GM21529 (cell line): ENCODE results near the gene MCC.

Source experiments
- ATAC-seq: cut with Tn5 transposase; IDR thresholded peaks from one replicate; pipeline ENCODE4 v1.9.1; 2021; ENCODE audit not compliant: unreplicated experiment

Gene MCC

DNA sequence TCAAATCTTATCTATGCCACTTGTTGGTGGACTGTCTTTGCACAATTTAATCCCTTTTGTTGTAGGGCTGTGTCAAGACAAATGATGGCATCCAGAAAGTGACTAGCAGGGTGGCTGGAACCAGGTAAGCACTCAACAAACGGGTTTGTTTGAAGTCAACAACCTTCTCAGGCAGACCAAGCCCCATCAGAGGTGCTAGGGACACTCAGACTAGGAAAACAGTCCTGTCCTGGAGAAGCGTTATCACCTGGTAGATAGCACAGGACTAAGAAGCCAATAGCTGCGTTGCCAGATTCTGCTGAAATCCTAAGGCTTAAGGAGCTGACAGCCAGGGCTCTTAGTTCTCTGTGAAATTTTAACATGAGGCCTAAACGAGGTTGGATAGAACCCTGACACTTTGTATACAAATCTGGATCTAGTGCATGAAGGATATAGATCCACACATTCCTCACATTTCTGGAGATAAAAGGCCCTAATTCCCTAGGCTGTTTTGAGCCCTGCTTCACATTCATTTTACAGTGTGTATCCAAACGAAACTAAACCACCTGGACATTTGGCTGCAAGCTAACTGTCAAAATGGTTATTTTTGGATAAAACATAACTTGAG is 331.9 kb downstream of the MCC start:
- no peak for ATAC-seq

DNA sequence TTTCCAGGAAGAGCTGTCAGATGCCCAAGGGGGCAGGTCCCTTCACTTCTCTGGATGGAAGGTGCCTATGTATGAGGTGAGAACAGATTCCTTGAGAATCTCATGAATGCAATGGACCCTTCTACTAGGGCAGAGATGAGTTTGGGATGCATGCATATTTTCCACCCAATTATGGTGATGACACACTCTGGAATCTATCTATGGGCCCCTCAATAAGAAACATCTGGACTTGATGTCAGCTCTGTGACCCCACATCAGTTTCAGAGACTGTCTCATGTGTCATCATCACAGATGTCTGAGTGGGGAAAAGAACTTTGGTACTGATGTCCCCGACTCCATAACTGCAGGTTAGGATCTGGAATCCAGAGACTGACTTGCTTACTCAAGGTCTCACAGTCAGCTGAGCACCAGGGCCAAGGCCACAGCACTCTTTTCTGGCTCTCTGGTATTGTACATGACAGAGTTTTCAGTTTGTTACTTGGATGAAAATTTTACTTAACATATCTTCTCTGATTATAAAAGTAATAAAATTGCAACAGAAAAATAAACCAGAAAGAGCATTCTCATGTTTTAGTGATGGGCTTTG is 334.6 kb downstream of the MCC start:
- ATAC-seq = no peak

DNA sequence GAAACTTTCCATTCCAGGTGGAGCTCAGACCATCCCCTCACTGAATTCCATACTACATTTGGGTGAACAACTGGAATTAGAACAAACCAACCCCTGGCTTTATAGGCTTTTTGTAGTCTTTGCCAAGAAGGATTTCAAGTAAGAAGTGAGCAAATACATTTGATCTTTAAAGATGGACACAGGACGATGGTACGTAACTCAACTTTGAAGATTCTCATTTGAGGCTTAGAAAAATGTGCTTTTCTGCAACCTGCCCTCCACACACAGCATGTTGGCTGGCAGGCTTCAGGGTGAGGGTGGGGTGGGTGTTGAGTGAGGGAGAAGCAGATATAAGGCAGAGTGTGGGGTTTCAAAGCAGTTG is 335.9 kb downstream of the MCC start:
- ATAC-seq = no peak

DNA sequence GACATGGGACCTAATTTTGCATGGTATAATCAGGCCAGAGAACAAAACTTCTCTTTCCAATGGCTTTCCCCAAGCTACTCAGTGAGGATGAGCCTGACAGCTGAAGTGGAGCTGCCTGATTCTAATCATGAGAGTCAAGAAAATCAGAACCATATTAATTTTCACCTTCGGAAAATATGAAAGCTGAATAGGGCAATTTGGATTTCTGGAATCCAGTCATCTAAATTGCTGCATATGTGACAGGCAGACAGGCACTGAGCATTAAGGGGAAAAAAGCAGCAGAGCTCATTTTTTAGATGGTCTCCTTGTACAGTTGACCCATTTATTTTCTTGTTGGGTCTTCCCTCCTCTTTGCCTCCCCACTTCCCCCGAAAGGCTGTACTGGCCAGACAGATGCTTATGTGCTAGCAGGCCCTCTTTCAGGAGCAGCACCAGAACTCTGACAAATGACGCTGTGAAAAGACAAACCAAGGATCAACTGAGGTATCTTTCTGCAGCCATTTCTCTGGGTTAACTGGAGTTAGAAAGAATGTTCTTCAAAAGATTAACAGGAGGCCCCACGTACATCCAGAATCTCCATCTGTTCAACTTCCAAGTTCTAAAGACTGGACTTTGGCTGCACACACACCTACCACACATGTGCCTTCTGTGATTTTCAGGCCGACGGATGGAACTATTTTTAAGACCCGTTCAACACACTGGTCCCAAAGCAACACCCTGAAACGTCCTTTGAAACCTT is 336.4 kb downstream of the MCC start:
- ATAC-seq = no peak

DNA sequence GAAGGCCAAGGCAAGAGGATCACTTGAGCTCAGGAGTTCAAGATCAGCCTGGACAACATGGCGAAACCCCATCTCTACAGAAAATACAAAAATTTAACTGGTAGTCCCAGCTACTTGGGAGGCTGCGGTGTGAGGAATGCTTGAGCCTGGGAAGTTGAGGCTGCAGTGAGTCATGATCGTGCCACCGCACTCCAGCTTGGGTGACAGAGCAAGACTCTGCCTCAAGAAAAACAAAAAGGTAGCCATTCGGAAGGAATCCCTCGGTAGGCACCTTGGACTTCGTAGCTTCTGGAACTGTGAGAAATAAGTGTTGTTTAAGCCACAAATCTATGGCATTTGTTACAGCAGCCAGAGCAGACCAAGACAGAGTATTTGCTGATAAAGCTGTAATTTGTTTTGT is 337.4 kb downstream of the MCC start:
- ATAC-seq = no peak

DNA sequence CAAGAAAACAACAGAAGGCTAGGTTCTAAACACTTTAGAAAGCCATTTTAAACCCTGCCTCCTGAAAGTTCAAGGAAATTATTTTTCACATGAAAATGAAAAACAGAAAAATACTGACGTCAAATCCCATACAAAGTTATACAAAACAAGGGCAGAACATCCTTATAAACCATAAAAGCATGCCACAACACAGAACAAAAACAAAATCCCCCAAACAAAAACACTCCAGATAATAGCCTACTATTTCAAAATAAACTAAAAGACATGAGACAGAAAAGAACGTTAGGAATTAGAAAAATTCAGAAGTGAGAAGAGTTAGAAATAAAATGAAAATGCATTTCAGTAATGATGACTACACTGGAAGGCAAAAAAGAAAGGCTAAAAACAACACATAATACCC is 338.0 kb downstream of the MCC start:
- no peak for ATAC-seq

DNA sequence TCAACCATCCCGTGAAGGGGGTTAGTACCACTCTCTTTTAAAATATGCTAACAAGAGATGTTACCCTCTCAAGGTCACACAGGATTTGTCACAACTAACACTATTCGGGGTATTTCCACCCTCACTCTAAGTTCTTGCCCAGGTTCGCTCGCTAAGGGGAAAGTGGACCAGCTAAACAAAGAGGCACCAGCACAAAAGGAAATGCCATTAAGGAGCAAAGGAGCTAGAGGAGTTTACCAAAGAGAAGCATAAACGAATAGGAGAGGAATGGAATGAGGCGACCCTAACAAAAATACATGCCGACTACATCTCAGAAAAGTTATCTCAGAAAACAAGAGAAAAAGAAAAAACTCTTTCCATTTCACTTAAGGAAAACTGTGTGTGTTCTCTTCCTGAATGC is 340.7 kb downstream of the MCC start:
- no peak for ATAC-seq

DNA sequence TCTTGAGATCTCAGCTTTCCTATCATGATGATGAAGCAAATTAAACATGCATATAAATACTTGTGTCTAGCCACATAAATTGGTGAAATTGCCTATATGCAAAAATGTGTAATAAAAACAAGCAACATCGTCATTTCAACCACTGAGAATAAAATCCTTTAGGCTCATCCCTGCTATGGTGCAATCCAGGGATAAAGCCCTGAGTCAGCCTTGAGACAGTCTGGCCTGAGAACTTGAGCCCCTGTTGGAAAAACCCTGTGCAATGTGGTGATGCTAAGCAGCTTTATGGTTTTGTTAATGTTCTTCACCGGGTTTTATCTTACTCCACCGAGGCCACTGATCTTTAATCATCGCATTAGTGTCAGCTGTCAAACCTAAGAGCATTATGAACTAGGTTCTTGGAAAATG is 341.1 kb downstream of the MCC start:
- ATAC-seq = no peak

DNA sequence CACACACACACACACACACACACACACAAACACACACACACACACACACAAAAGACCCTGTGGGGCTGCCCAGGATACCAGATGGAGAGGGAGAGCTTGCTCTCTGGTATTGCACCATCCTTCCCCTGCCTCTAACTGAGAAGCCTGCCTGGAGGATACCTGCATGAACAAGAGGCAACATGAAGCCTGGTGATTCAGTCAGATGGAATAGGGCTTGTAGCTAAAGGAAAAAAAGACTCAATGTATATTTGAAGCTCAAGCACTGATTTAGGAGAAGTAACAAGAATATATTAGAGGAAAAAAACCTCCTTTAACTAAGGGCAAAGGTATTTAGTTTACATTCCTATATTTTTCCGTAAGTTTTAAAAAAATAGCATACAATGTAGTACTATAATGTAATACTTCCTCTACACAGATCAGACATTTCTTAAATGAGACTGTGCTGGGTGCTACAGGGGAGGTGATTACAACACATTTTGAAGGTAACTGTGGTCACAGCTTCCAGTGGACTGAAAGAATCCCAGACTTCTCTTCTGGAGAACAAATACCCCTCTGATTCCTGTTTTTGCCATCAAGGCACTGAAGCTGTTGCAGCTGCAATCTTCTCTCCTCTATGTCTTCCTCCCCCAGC is 342.4 kb downstream of the MCC start:
- no peak for ATAC-seq

DNA sequence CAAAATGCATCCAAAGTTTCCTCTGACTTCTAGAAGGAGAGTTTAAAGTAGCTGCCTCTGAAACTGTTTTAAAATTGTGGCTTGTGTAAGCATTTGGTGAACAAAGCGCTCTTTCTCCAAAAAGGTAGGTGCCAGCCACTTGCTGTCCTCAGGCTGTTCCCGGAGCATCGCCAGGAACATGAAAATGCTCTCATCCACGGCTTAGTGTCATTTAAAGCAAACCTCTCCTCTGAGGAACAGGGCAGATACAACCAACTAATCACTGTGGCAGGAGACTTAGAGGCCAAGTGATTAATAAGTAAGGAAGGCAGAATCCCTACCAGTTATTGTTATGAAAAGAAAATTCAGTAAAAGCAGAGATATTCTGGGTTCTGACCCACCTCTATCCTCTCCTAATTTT is 346.1 kb downstream of the MCC start:
- no peak for ATAC-seq

DNA sequence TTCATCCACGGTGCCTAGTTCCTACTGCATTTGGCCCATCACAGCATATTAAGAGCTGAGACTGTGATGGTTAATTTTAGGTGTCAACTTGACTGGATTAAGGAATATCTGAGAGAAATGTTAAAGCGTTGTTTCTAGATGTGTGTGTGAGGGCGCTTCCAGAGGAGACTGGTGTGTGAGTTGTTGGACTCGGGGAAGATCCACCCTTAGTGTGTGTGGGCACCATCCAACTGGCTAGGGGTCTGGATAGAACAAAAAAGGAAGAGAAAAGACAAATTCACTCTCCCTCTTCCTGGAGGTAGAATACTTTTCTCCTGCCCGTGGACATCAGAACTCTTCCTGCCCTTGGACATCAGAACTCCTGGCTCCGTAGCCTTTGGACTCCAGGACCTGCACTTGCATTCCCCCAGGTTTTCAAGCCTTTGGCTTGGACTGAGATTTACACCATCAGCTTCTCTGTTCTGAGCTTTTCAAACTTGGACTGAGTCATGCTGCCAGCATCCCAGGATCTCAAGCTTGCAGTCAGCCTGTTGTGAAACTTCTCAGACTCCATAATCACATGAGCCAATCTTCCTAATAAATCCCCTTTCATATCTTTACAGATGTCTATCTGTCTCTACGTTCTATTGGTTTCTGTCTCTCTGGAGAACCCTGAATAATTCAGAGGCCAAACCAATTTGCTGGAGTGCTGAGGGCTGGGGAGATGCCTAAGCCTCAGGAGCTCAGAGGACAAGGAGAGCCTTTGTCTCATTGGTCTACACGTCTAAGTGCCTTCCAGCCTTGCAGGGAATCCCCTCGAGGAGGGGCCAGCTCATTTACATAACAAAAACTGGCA is 347.2 kb downstream of the MCC start:
- no peak for ATAC-seq

DNA sequence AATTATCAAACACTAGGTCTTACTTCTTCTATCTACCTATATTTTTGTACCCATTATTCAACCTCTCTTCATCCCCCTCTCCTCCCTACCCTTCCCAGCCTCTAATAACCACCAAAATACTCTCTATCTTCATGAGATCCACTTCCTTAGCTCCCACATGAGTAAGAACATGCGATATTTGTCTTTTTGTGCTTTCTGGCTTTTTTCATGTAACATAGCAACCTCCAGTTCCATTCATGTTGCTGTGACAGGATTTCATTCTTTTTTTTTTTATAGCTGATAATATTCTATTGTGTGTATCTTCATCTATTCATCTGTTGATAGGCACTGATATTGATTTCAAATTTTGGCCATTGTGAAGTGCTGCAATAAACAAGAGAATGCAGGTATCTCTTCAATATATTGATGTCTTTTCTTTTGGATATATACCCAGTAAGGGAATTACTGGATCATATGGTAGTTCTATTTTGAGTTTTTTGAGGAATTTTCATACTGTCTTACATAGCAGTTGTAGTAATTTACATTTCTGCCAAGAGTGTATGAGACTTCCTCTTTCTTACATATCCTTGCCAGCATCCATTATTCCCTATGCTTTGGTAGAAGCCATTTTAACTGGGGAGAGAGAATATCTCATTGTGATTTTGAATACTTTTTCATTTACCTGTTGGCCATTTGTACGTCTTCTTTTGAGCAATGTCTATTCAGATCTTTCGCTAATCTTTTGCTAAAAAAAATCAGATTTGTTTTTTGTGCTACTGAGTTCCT is 354.9 kb downstream of the MCC start:
- ATAC-seq = no peak

DNA sequence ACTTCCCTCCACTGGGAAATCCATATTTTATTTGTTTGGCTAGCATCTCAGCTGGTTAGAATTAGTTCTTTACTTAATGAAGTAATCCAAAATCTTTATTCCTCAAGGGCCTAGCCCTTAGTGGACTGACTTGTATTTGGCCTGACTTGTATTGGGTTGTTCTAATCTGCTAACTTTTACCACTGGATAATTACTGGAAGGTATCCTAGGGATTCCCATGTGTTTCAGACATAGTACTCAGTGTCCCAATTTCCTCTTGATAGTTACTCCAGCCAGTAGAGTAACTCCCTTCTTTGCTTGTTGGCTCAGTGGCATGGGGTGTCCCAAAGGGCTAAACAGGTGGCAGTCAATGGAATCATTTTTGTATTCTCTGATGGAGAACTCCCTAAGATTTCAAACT is 355.7 kb downstream of the MCC start:
- ATAC-seq = no peak

DNA sequence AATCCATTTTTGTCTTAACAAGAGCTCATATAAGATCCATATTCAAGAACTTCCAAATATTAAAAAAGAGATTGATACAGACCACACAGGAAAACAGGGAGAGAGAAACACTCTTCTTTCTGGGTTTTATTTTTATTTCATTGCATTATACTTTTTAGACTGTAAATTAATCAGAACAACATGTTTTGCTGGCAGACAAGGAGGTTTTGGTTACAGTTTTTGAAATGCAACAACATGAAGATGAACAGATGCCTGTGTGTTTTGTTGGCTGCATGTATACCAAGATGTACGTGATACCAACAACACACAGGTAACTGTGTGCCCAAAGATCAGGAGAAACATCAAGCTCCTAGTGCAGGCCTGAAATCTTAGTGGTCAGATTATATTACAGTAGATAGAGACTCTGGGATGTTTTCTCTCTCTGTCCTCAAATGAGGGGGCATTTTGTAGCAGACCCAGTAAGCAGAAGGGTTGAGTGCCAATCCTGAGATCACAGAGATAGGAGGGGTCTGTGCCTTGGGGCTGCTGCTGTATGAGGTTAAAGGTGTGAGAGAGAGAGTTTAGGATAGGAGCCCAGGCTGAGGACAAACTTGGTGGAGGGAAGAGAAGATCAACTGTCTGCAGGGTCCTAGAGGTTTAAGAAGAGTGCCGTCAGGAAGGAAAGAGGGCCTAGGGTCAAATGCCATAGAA is 359.5 kb downstream of the MCC start:
- ATAC-seq = no peak

DNA sequence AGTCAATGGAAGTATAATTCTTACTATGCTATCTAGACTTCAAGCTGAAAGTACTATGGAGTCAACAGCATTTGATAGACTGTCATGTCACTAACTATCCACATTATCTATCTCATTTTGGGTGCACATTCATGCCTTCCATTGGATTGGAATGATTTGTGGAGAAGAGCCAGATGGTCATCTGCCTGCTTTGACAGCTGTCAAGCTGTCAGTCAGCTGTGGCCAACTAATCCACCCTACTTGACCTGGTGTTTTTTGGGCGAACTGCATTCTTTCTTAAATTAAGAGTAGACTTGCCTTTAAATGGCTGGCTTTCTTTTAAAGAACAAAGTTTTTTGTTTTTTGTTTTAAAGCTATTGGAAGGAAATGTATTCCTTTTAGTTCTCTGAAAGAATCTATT is 360.2 kb downstream of the MCC start:
- ATAC-seq = no peak

DNA sequence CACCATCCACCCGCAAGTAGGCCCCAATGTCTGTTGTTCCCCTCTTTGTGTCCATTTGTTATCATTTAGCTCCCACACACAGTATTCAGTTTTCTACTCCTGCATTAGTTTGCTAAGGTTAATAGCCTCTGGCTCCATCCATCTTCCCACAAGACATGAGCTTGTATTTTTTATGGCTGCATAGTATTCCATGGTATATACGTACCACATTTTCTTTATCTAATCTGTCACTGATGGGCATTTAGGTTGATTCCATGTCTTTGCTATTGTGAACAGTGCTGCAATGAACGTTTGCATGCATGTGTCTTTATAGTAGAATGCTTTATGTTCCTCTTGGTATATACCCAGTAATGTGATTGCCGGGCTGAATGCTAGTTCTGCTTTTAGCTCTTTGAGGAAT is 361.2 kb downstream of the MCC start:
- ATAC-seq = no peak

DNA sequence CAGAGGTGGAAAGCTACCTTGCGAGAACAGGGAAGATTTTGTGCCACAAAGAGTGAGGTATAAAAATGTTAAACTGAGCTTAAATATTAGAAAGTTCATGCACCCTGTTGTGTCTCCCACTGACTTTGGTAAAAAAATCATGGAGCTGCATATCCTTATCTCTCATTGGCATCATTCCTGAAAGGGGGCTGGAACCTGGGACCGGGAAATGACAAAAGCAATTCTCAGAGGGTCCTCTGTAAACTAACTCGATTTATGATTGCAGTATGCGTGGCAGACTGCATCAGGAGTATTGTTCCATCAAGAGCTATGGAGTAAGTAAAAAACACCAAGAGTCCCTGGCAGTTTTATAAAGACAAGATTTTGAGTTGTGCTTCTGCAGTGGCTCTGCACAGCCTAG is 362.9 kb downstream of the MCC start:
- no peak for ATAC-seq

DNA sequence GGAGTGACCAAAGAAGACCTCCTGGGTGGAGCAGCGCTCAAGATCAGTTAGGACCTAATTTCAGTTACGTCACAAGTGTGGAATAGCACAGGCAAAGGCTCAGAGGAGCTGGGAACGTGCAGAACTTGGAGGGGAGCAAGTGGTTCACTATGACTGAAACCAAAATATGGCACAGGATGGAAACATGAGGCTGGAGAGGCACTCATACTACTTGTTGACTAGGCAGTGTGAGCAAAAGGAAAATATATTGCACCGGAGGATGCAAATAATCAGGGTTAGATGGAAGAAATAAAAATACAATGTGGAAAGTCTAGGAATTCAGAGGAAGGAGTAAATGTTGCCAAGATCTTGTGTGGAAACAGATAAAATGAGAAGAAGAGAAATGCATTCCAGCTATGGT is 363.3 kb downstream of the MCC start:
- no peak for ATAC-seq

DNA sequence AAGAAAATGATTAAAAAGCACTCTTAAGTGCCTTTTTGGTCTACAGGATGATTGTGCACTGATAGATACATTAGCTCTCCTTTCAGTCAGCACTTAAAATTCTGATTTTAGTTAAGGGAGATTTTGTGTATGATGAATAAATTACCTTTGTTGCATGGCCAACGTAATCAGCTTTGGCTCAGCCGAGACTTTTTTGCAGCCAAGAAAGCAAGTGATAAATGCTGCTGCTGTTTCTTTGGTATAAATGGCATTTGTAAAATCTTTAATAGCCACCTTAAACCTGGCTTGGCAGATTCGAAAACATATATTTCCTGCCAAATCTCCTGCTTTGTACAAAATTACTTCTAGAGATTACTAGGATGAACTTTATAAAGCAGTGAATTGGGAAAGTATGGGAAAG is 364.0 kb downstream of the MCC start:
- no peak for ATAC-seq

DNA sequence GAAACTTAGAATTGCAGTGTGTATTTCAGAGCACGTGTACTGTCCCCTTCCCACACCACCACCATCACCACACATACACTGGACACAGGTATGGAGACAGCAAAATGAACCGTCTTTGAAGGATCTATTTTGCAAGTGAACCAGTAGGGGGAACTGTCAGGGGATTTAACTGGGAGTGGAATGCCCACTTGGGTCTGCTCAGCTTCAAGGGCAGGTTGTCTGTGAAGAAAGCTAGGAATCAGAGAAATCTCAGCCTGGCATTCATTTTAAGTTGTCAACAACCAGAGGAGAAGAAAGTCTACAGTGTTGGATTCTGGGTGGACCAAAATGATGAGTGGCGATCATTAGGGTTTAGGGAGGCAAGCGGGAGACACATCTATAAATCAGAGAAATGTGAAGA is 364.6 kb downstream of the MCC start:
- no peak for ATAC-seq
